A673 (cell line): ENCODE data around the gene TMEM184A.

Source experiments
- EZH2 ChIP-seq: fragments of 200-600 bp; sonication (generic); IDR thresholded peaks from 2 replicates; pipeline ENCODE4 v1.6.1; 2017; ENCODE audit warnings: borderline replicate concordance, low read depth, mild to moderate bottlenecking, mixed read lengths, antibody characterized with exemption, low read length; ENCODE audit not compliant: poor library complexity, severe bottlenecking
- TF ChIP-seq, protein P1 (sequence below): fragments of 300-800, 200-600 bp; sonication (generic); conservative IDR thresholded peaks from 2 replicates; pipeline ENCODE4 v1.5.1; 2017; ENCODE audit warnings: low read depth, mild to moderate bottlenecking, antibody characterized with exemption, low read length, moderate library complexity, mixed read lengths

DNA sequence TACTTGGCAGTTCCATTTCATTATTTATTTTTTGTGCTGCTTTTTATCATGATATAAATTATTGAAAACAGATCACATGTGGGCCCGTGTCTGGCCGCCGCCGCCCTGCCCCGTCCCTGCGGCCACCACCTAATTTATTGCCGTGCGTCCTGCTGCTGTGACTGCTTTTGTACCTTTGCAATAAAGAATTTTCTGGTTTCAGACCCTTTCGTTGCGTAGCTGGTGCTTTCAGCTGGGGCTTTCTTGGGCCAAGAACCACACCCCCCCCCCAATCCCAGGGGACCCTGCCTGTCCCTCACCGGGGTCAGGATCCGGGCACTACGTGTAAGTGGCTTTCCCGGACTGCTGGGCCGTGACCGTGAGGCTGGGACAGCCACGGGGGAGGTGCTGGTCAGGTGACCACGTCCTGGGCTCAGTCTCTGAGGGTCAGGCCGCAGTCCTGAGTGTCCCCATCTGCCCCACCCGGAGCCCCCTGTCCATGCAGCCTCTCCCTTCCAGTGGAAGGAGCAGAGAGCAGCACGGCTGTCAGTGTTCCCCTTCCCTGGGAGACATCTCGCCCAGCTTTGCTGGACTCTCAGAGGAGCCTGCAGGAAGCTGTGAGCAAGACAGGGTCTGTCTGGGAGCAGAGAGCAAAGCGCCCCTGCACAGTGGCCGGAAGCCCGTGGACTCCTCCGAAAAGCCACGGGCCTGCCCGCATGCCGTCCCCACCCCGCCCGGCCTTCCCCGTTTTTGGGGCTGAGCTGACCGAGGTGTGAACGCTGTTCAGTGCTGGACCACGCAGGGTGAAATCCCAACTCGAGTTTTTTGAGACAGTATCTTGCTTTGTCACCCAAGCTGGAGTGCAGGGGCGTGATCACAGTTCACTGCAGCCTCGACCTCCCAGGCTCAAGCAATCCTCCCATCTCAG lies 12.9 kb downstream of the TMEM184A start:
- TF ChIP-seq, protein P1, sequence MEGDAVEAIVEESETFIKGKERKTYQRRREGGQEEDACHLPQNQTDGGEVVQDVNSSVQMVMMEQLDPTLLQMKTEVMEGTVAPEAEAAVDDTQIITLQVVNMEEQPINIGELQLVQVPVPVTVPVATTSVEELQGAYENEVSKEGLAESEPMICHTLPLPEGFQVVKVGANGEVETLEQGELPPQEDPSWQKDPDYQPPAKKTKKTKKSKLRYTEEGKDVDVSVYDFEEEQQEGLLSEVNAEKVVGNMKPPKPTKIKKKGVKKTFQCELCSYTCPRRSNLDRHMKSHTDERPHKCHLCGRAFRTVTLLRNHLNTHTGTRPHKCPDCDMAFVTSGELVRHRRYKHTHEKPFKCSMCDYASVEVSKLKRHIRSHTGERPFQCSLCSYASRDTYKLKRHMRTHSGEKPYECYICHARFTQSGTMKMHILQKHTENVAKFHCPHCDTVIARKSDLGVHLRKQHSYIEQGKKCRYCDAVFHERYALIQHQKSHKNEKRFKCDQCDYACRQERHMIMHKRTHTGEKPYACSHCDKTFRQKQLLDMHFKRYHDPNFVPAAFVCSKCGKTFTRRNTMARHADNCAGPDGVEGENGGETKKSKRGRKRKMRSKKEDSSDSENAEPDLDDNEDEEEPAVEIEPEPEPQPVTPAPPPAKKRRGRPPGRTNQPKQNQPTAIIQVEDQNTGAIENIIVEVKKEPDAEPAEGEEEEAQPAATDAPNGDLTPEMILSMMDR, result no peak
- TF ChIP-seq EZH2, result no peak
